Stimulated activated CD4-positive, alpha-beta T cell treated with anti-CD3 and anti-CD28 coated beads, Interleukin-1b, Interleukin-23, amount 100 ng/mL, for 48 hours (primary cell): Measurements from ENCODE around the gene GP2.
"Not testable (repeated sequence)": the region's sequence is repeated elsewhere in the genome, so short reads cannot be mapped to it uniquely, and the experiment has no call there.

ENCODE experiments used
- DNase-seq: peaks from one replicate; pipeline ENCODE4 v3.0.0-alpha.2; 2020

The GP2 gene

DNA sequence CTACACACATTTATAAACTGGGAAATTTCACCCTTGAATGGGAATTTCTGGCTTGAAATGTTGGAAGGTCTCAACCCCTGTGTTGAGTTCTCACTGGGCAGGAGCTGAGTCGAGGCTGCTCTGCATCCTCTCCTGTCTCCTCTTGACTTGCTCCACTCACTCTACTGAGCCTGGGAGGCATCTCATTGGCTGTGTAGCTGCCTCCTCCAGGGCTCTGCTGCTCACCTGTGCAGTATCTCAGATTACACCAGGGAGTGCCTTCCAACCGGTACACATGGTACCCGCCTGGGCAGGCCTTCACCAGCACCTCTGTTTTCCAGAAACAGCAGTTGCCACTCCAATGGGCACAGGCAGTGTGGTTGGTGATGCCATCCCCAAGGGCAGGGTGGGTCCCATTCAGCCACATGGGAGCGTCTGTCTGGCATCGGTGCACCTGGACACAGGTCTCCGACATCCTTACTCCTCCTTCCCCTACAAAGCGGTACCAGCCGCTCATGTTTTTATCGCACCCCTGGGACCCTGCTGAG is 3.7 kb downstream of the GP2 start:
- DNase-seq = no peak

GRCh38 chr16:20322696-20323095 is 4.6 kb downstream of the GP2 start:
- no peak for DNase-seq

GRCh38 chr16:20321671-20322070 is 5.6 kb downstream of the GP2 start:
- DNase-seq = no peak

GRCh38 chr16:20321051-20321450 is 6.3 kb downstream of the GP2 start:
- DNase-seq = not testable (repeated sequence)

GRCh38 chr16:20320592-20320991 is 6.7 kb downstream of the GP2 start:
- DNase-seq = no peak

GRCh38 chr16:20320178-20320577 is 7.1 kb downstream of the GP2 start:
- no peak for DNase-seq

DNA sequence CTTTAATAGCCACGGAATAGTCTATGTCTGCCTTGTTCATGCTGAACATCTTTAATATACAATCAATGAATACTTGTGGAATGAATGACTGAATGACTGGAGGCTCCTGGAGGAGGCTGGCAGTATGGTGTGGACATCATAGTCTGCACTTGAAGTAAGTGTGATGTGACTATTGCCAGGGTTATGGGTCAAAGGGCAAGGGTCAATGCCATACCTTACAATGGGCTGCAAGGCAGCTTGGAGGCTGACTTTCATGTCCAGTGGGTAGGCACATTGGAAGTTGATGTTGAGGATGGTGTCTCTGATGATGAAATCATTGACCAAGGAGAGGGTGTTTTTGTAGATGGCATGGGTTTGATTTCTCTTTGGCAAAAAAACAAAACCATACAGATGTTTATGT is 7.9 kb downstream of the GP2 start:
- DNase-seq = no peak

GRCh38 chr16:20318437-20318836 is 8.9 kb downstream of the GP2 start:
- no peak for DNase-seq

- no peak for DNase-seq
These were observed 9.3 kb downstream of the GP2 start for GRCh38 chr16:20318006-20318405.

GRCh38 chr16:20317117-20317516 is 10.2 kb downstream of the GP2 start:
- DNase-seq = no peak

DNA sequence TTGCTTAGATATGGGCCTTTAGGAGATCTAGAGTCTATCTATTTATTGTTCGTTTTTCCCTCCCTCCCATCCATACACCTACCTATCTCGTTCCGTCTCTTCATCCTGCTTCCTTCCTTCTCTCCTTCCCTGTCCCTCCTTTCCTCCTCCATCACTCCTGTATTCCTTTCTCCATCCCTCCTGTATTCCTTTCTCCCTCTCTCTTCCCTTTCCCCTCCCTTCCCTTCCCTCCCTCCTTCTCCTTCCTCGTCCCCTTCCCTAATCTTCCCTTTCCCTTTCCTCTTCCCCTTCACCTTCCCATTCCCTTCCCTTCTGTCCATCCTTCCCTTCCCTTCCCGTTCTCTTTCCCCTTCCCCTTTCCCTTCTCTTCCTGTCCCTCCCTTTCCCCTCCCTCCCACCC is 10.6 kb downstream of the GP2 start:
- DNase-seq = no peak

DNA sequence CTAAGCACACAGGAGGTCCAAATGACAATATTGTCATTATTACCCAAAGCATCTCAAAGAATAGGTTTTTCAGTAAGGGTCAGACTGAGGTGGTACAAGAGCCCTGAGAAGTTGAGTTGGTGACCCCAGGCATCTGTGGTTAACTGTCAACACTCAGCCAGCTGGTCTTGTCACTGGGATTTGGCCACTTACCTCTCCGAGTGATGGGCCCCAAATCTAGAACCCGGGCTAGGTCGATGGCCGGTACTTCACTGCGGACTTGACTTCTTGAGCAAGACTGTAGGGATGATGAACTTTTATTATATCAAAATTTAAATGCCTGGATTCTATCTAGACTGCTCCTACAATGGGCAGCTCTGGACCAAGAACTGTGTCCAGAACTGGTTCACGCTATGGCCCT is 11.5 kb downstream of the GP2 start:
- DNase-seq = no peak

DNA sequence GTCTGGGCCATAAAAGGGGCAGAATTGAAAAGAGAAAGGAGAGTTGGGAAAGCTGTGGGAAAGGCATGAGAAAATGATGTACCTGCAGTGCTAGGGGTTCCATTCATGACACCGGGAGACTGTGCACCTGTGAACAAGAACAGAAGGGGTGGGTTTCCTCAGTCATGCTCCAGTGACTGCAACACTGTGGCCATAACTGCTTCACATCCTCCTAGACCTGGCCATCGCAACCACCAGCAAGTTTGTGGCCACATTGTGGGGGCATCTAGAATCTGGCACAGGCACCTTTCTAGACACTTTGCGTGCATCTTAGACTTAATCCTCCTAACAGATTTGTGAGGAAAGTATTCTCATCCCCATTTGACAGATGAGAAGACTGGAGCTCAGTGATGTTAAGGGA is 12.7 kb downstream of the GP2 start:
- no peak for DNase-seq

DNA sequence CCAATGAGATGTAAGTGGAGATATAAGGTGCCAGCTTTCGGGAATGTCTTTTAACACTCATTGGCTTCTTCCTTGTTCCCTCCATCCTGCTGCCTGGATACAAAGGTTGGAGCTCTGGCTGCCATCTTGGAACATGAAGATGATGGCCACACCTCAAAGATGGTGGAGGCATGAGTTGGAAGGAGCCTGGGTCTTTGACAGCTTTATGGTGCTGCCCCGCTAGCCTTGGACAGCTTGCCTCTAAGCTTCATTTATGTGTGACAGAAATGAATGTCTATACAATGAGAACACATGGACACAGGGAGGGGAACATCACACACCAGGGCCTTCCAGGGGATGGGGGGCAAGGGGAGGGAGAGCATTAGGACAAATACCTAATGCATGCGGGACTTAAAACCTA is 13.6 kb downstream of the GP2 start:
- no peak for DNase-seq

- not testable (repeated sequence) for DNase-seq
These were observed 14.7 kb downstream of the GP2 start for GRCh38 chr16:20312536-20313095.

DNA sequence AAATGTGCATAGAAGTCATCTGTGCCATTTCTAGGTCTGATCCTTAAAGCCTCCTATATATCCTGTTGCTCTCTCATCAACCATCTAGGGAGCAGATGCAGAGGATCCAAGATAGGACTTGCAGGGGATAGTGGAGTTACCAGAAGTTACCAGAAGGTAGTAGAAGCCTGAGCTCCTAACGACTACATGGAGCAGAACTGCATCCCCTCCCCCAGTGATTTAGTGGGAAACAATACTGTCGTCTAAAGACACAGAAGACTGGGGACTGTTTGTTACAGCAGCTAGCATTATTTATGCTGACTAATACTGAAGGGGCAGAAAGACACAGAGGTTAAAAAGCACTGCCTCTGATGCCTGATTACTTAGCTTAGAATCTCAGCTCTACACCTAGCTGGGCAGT is 15.8 kb downstream of the GP2 start:
- DNase-seq = no peak

GRCh38 chr16:20310421-20311395 is 16.6 kb downstream of the GP2 start:
- no peak for DNase-seq

DNA sequence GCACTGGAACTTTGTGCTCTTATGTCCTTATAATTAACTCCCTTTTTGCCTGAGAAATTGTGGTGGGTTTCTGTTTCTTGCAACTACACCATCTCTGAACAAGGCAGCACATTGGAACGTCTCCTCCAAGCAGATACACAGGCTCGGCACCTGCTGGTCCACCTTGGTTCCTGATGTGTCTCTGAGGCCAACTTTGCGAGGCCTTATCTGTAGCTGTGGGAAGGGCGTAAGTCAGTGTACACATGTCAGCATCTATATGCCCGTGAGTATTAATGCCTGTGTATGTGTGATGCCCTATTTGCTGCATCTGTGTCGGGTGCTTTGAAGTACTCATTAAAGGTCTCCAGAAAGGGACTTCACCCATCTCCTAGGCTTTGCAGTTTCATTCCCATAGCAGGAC is 17.5 kb downstream of the GP2 start:
- no peak for DNase-seq

DNA sequence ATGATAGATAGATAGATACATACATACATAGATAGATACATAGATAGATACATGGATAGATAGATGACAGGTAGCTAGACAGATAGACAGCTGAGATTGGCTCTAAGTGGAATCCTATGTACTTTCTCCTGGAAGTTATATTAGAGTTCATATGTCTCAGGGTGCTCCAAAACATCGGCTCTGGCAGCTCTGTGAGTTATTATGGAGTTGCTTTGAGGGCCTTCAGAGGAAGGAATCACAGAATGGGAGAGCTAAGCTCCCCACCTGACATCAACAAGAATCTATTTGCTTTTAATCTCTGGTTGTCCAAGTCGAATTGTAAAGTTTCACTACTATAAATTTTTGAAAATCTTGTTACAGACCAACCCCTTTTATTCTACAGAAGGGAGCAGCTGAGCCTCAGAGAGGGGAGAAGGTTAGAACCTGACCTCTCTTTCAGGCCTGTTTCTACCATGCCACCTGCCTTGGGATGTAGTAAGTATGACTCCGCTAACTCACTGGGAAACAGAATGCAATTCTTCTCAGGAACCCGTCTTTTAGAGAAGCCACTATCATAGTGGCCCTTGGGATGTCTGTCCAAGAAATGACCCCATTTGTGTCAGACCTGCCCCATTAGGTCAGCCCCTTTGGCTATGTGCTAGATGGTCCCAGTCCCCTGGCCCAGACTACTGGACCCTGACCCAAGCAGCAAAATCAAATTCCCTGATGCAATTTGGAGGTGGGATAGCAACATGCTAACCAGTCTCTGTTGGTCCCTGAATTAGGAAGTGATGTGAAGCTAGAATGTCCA is 18.3 kb downstream of the GP2 start:
- no peak for DNase-seq

DNA sequence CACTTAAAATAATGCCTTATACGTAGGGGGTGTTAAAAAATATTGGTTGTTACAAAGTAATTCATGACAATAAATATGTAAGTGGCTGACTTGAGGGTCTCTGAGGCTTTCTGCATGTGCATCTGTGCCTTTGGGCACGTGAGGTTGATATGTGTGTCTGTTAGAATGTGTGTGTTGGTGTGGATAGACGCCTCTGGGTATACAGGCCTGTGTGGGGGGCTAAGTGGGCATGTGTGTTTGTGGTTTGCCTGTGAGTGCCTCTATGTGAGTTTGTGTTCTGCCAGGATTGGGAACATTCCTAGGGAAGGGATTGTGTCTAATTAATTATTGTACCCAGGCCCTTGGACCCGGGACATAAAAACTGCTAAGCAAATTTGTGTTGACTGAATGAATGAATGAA is 19.0 kb downstream of the GP2 start:
- no peak for DNase-seq

DNA sequence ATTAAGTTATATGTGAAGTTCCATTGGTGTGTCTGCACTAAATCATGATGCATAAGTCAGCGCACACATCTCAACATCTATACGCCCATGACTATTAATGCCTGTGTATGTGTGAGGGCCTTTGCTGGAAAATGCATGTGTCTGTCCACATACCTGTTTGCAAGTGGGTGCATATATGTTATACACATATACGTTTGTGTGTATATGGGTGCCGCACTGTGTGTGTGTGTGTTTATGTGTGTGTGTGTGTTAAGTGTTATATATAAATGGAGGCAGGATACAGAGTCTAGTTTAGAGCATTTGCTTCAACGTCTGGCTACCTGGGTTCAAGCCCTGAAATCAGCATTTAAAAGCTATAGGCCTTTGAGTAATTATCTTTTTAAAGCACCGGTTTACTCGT is 19.5 kb downstream of the GP2 start:
- DNase-seq = no peak

DNA sequence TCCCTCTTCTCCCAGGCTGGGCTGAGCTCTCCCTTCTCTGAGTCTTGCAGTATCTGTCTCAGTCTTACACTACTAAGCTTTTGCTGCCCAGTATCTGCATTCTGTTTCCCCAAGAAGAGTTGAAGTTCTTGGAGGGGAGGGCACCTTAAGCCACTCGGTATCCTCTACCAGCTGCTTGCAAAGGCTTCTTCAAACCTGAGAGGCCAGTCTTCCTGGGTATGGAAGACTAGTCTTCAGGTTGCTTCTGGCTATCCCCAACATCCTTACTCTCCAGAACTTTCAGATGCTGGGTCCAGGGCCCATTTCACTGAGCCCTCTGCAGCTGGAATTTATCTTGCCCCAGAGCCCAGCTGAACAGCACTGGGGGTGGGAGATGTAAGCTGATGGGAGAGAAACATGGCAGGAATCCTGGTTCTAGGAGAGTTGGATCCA is 20.1 kb downstream of the GP2 start:
- DNase-seq = no peak

DNA sequence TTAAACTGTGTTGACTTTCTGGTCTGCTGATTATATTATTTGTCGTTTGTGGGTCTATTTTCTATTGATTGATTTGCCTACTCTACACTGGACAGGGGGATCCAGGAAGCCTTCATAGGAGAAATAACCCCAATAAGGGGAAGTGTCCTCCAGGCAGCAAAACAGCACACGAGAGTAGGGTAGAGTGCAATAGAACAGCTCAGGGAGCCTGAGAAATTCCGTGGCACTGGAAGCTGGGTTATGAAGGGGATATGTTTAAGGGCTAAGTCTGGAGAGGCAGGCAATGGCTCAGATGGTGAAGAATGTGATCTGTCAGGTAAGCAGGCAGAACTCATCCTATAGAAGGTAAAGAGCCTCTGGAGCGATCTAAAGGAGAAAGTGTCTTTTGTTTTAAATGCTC is 20.9 kb downstream of the GP2 start:
- no peak for DNase-seq

- no peak for DNase-seq
These were observed 24.3 kb downstream of the GP2 start for GRCh38 chr16:20303012-20303411.
